ENCODE measurements around the gene ABHD14A.

- TF ChIP-seq POLR2A (IDR thresholded peaks at IDR 0.05) (no peak), CTCF (IDR thresholded peaks at IDR 0.05) (peak; percentile 58 to 87 (median 62))
Observed at GRCh38 chr3:51982352-51982837, 7.5 kb downstream of the ABHD14A start.
